Stomach (tissue), 4 donors: ENCODE results near the gene PSD.

Experiments
- EP300 ChIP-seq: sonication (generic); formaldehyde crosslinking; IDR thresholded peaks from one replicate; pipeline ENCODE4 v1.6.1; 2017; ENCODE audit warnings: antibody characterized with exemption
- POLR2A ChIP-seq, 4 donors: fragments of 450-650 bp; IDR thresholded peaks; one replicate each; pipeline ENCODE4 v1.6.1; 2016; ENCODE audit warnings: antibody characterized with exemption in 4 of 4, control low read depth in 2 of 4, mild to moderate bottlenecking in 1 of 4, moderate library complexity in 1 of 4
- POLR2AphosphoS5 ChIP-seq, 3 donors: sonication (generic); formaldehyde crosslinking; IDR thresholded peaks; one replicate each; pipeline ENCODE4 v1.6.1; 2016; ENCODE audit warnings: antibody characterized with exemption in 3 of 3
- TF ChIP-seq, protein P1 (sequence below), 7 experiments: fragments of 450-650 bp in 4 of 7; fragments of 200-600 bp in 3 of 7; sonication (generic) in 3 of 7; IDR thresholded peaks; one replicate each; pipeline ENCODE4 v1.5.1; 2016 to 2019; ENCODE audit warnings: antibody characterized with exemption in 7 of 7, control low read depth in 2 of 7, mild to moderate bottlenecking in 1 of 7

DNA sequence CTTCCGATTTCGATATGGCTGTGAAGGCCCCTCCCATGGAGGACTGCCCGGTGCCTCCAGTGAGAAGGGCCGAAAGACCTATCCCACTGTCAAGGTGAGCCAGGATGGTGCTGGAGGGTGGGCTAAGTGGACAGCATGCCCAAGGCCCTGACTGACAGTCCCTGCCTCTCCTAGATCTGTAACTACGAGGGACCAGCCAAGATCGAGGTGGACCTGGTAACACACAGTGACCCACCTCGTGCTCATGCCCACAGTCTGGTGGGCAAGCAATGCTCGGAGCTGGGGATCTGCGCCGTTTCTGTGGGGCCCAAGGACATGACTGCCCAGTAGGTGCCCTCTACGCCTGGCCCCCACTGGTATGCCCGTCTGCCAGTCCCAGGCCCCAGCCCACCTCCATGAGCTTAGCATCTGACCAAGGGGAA, 21.8 kb downstream of the PSD start:
- TF ChIP-seq, protein P1, sequence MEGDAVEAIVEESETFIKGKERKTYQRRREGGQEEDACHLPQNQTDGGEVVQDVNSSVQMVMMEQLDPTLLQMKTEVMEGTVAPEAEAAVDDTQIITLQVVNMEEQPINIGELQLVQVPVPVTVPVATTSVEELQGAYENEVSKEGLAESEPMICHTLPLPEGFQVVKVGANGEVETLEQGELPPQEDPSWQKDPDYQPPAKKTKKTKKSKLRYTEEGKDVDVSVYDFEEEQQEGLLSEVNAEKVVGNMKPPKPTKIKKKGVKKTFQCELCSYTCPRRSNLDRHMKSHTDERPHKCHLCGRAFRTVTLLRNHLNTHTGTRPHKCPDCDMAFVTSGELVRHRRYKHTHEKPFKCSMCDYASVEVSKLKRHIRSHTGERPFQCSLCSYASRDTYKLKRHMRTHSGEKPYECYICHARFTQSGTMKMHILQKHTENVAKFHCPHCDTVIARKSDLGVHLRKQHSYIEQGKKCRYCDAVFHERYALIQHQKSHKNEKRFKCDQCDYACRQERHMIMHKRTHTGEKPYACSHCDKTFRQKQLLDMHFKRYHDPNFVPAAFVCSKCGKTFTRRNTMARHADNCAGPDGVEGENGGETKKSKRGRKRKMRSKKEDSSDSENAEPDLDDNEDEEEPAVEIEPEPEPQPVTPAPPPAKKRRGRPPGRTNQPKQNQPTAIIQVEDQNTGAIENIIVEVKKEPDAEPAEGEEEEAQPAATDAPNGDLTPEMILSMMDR (IDR thresholded peaks at IDR 0.05), result no peak
- TF ChIP-seq POLR2AphosphoS5 (IDR thresholded peaks at IDR 0.05) (no peak), EP300 (no peak), POLR2A (IDR thresholded peaks at IDR 0.05) (no peak)
